Measurements from ENCODE around the gene SWAP70. TPM values are rescaled to one million over a fixed set of nuclear protein-coding genes. Genes with fewer than 3 reads are reported as not detected.

SWAP70 gene
- total RNA-seq, 1 experiment from 2014 or later, result 20.0 TPM

DNA sequence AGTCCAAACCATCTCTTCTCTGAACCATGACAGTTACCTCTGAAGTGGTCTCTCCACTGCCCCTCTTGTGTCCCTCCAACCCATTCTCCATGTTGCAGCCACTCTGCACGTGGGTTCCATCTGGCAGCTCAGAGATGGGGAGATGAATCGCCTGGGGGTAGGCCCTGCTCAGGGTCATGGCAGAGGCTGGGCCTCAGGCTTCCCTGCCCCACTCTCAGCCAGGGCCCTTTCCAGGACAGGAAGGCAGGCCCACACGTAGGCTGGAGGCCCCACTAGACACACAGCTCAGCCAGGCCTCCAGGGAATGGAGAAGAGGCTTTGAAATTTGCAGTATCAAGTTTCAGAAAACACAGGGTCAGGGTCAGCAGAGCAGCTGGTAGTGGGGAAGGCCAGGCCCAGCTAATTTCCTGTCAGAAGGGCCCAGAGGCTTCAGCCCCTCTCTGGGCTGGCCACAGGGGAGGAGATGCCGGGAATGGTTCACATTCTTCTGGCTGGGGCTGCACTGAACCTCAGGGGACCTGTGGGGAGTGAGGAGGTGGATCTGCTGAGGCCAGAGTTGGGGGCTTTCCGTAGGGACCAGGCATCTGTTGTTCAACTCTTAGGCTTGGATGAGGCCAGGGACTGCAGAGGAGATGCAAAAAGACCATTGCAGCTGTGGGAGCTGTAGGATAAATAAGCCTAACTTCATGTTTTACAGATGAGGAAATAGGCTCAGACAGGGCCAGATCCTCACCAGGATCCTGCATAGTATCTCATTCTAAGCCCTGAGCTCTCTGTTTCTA, 101.6 kb downstream of the SWAP70 start:
- Histone ChIP-seq H3K9me3 (no peaks in the 10 kb centered on the region), H3K27me3 (no peaks in the 10 kb centered on the region), H3K36me3 (peaks cover 4% of the 10 kb centered on the region), H3K4me3 (no peak overlapping the region)
- DNase-seq, result peak; percentile 68

DNA sequence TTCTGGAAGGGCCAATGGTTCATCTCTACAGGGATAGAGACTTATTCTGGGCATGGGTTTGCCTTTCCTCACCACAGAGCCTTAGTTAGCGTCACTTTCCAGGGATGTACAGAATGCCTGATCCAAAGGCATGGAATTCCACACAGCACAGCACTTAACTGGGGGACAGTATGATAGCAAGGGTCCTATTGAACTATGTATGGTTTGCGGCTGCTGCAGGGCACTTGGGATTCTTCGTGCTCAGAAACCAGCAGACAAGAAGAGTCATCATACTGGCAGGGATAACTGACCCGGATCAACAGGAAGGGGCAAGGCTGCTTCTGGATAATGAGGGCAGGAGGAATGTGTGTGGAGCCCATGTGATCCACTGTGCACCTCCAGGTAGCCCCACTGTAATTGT, 105.7 kb downstream of the SWAP70 start:
- Histone ChIP-seq H3K9me3 (no peaks in the 10 kb centered on the region), H3K4me3 (no peak overlapping the region), H3K27me3 (no peaks in the 10 kb centered on the region), H3K36me3 (peaks cover 14% of the 10 kb centered on the region)
- DNase-seq, result no peak

DNA sequence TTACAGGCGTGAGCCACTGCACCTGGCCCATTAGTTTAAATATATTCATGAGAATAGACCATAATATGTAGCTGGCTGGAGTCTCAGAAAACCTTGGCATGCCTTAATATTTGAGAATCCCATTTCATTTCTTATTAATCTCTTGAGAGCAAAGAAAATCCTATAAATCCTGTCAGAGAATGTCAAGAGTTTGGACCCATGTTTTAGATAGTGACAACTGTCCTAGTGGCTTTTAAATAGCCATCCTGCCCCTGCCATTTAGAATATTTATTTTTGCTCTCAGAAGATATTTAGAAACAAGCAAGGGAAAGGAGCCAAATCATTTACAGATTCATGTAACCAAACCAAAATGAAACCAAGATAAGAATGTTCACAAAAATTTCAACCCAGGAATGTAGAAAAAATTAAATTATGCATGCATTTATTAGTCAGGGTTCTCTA, 107.2 kb downstream of the SWAP70 start:
- Histone ChIP-seq H3K9me3 (no peaks in the 10 kb centered on the region), H3K4me3 (no peak overlapping the region), H3K36me3 (peaks cover 14% of the 10 kb centered on the region), H3K27me3 (no peaks in the 10 kb centered on the region)
- DNase-seq, result no peak

DNA sequence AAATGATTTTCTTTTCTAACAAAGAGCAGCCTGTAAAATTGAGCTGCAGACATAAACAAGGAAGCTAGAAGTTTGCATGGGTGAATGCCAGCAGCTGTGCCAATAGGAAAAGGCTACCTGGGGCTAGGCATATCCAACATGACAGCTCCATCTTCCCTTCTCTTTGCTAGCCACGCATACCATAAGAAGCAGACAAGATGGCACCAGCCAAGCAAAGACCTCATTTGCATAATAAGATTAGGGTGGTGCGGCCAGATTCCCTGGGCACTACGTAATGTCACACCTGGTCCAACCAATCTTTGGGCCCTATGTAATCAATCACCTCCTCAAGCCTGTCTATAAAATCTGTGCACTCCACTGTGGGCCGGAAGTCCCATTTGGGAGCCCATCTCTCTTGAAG, 108.3 kb downstream of the SWAP70 start:
- H3K36me3 ChIP-seq, result peaks cover 21% of the 10 kb centered on the region
- no peak for DNase-seq
- no peaks in the 10 kb centered on the region for H3K9me3 ChIP-seq
- no peaks in the 10 kb centered on the region for H3K27me3 ChIP-seq
- H3K4me3 ChIP-seq, result no peak overlapping the region

DNA sequence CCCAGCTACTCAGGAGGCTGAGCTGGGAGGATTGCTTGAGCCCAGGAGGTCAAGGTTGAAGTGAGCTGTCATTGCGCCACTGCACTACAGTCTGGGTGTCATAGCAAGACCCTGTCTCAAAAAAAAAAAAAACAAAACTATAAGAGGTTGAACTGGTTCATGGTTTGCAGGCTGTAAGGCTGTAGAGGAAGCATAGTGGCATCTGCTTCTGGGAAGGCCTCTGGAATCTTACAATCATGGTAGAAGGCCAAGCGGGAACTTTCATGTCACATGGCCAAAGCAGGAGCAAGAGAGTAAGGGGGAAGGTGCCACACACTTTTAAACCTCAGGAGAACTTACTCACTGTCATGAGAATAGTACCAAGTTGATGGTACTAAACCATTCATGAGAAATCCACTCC, 109.6 kb downstream of the SWAP70 start:
- DNase-seq, result no peak
- Histone ChIP-seq H3K36me3 (peaks cover 31% of the 10 kb centered on the region), H3K27me3 (no peaks in the 10 kb centered on the region), H3K4me3 (no peak overlapping the region), H3K9me3 (no peaks in the 10 kb centered on the region)

DNA sequence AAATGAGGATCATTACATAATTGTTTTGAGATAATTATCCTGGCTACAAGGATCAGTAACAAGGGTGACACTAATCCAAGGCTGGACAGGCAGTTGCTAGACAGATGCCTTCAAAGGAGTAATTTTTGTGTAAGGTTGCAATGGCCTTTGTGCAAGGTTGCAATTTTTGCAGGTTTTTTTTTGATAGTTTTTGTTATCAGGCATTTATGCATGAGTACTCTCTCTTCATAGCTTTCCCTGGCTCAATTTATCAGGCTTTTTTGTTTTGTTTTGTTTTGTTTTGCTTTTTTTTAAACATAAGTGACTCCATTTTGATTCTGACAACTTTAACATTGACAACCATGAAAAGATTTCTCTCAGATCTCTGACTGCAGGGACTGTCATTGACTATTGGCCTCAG, 110.2 kb downstream of the SWAP70 start:
- no peaks in the 10 kb centered on the region for H3K9me3 ChIP-seq
- DNase-seq, result no peak
- H3K4me3 ChIP-seq, result no peak overlapping the region
- H3K36me3 ChIP-seq, result peaks cover 32% of the 10 kb centered on the region
- H3K27me3 ChIP-seq, result no peaks in the 10 kb centered on the region

DNA sequence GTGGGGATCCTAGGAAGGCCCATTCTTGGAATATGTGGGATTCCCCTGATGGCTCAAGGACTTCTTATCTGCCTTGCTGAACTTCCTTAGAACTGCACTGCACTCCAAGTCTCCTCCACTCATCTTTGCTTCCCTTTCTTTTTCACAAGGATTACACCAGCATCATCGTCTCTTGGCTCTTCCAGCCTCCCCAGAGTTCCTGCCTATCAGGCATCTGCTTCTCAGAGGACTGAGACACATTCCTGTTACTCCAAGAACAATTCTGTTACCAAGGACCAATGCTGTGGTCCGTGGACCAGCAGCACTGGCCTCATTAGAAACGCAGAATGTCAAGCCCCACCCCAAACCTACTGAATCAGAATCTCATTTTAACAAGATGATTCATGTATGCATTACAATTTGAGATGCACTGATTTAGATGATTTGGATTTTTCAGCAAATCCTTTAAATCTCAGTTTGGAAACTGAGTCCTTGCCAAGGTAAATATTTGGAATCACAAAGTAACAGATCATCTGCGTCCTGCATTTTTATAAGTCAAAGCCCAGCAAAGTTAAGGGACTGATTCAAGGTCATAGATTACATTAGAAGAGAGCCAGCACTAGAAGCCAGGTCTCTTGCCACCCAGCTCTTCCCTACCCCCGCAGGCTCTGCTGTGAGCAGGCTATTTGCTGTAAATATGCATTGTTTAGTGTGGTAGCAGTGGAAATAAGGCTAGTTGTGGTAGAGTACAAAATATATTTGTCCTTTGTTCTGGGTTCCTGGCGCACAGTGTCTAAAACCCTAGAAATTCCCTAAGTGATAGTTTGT, 110.9 kb downstream of the SWAP70 start:
- Histone ChIP-seq H3K36me3 (peaks cover 37% of the 10 kb centered on the region), H3K27me3 (no peaks in the 10 kb centered on the region), H3K9me3 (no peaks in the 10 kb centered on the region), H3K4me3 (no peak overlapping the region)
- peak; percentile 85 for DNase-seq

DNA sequence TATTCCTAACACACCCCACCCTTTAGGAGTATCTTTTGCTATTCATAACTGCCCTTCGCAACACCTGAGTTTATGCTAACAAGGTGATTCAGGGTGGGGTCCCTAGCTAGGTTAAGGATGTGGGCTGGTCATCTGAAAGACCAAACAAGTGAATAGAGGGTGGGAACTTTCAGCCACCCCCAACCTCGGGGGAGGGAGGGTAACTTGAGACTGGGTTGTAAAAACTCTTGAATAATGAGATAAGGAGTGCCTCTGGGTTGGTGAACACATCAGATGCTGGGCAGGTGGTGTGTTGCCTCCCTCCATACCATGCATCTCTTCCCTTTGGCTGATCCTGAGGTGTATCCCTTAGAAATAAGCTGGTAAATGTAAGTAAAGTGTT, 111.5 kb downstream of the SWAP70 start:
- Histone ChIP-seq H3K9me3 (no peaks in the 10 kb centered on the region), H3K4me3 (no peak overlapping the region)

DNA sequence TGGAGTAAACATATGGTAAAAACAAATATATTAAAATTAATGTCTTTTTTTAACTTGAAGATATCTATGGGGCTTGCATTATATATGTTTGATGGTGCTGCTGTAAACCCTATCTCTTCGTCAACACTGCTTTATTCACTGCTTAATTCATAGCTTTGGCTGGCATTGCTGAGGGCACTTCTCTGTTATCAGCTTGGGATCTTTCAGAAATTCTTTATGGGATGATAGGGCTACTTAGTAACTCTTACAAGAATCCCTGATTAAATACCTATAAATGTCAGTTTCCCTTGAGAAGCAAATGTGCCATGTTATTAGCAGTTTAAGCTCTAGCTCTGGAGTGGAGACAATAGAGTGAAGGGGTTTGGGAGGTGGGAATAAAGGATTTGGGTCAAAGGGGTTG, 112.3 kb downstream of the SWAP70 start:
- DNase-seq, result no peak
- no peak overlapping the region for H3K4me3 ChIP-seq

More for the DNA sequence above, 111.5 kb downstream of the SWAP70 start:
- Histone ChIP-seq H3K27me3 (no peaks in the 10 kb centered on the region), H3K36me3 (peaks cover 38% of the 10 kb centered on the region)
- no peak for DNase-seq

DNA sequence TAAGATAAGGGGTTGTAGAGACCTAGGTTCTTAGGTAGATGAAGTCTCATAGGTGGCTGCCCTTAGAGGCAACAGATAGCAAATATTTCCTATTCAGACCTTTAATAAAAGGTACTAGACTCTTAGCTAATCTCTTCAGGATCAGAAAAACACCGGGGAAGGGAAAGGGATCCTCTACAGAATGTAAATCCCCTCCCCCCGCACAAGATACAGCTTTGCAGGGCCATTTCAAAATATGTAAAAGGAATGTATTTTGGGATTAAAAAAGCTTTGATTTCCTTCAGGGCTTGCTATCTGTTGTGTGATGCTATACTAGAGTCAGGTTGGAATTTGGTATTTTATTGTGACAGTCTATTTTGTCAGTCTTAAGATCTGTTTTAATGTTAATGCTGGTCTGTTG, 113.2 kb downstream of the SWAP70 start:
- Histone ChIP-seq H3K4me3 (no peak overlapping the region), H3K9me3 (no peaks in the 10 kb centered on the region), H3K36me3 (peaks cover 40% of the 10 kb centered on the region), H3K27me3 (no peaks in the 10 kb centered on the region)
- no peak for DNase-seq

More for the DNA sequence above, 112.3 kb downstream of the SWAP70 start:
- Histone ChIP-seq H3K9me3 (no peaks in the 10 kb centered on the region), H3K36me3 (peaks cover 42% of the 10 kb centered on the region), H3K27me3 (no peaks in the 10 kb centered on the region)

DNA sequence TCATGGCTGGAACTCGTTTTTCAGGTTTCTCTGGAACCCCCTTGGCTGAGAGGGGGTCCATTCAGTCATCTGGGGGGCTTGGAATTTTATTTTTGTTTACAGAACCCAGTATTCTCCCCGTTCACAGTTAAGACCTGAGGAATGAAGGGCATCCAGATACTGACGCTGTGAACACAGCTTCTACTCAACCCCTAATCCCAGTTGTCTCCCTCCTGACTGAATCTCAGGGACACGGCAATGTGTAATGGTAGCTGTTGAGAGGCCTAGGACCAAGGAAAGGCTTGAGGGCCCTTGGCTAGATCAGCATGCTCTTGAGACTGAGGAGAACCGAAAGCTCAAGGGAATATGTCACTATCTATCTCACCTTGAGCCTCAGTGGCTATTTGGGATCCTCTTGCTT, 113.6 kb downstream of the SWAP70 start:
- Histone ChIP-seq H3K9me3 (no peaks in the 10 kb centered on the region), H3K4me3 (no peak overlapping the region), H3K27me3 (no peaks in the 10 kb centered on the region), H3K36me3 (peaks cover 43% of the 10 kb centered on the region)
- no peak for DNase-seq

DNA sequence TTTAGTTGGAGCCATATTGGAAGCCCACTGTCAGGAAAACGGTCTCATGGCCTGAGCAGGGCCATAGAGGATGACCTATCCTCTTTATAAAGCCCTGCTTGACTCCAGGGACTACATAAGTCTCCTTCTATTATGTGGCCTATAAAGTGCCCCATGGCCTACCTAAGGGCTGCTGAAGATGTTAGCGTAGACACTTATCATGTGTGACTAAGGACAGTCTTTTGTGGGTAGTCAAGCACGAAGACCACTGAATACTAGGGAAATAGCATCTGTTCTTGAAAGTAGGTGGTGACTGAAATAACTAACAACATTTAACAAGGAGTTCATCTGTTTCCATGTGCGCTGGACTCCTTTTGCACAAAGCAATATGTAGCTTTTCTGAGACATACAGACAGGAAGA, 117.1 kb downstream of the SWAP70 start:
- Histone ChIP-seq H3K9me3 (no peaks in the 10 kb centered on the region), H3K4me3 (no peak overlapping the region), H3K36me3 (peaks cover 56% of the 10 kb centered on the region), H3K27me3 (no peaks in the 10 kb centered on the region)
- no peak for DNase-seq

DNA sequence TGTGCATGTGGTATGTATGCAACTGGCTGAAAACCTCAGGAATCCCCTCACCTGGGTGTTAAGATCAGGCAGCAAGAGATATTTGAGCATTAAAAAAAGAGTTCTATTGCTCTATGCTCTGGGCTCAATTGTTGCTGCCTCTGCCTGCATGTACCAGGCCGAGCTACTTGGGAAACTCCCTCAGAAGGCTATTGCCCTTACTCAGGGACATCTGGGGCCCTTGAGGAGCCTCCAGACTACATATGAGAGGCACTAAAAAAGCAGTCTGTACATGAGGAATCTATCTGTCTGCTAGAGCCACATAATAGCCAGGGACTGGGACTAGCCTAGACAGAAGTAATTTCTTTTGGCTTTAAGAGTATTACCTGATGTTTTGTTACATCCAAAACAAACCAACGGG, 120.1 kb downstream of the SWAP70 start:
- H3K36me3 ChIP-seq, result peaks cover 57% of the 10 kb centered on the region
- H3K4me3 ChIP-seq, result no peak overlapping the region
- H3K27me3 ChIP-seq, result no peaks in the 10 kb centered on the region
- H3K9me3 ChIP-seq, result no peaks in the 10 kb centered on the region
- DNase-seq, result no peak

DNA sequence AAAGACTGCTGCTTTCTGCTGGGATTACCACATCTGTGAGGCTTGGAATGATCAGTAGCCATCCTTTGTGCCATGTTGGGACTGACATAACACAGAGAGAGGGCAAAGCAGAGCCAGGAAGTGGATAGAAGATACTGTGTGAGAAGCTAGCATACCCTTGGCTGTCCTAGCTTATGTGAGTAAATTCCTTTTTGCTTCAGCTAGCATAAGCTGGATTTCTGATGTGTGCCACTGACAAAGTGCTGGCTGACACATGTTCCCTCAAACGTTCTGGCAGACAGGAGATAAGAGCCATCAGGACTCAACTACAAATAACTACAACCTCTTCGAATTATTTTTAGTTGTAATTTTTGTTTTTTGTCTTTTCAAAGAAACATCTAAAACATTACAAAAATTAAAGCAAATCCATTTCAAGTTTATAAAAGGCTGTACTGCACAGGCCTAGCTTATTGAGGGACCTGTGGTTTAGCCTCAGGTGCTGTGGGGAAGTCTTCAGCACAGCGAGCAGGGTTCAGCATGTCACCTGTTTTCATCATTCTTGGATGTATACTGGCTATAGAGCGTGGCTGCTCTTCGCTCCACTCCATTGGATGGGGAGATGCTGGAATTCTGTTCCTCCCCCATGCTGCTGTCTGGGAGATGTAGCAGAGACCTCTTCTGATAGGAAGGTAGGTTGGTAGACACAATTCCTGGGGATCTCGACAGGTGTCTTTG, 120.9 kb downstream of the SWAP70 start:
- no peaks in the 10 kb centered on the region for H3K27me3 ChIP-seq
- H3K4me3 ChIP-seq, result no peak overlapping the region
- H3K36me3 ChIP-seq, result peaks cover 61% of the 10 kb centered on the region
- DNase-seq, result no peak
- no peaks in the 10 kb centered on the region for H3K9me3 ChIP-seq

DNA sequence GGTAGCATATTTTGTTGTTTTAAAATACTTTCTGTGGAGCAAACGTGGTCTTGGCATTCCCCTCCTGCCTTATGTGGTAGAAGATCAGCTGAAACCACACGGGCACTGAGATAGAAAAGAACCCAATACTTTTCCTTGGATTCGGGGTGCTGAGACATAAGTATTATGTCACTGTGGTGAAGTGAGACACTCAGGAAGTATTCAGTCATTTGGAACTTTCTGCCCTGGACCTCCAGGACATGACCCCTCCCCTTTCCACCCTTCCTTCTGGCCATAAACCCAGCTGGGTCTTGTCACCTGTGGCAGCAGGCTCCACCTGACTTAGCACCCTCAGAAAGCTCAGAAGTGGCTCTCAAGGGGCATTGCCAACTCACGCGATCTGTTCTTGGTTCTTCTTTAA, 123.4 kb downstream of the SWAP70 start:
- Histone ChIP-seq H3K4me3 (no peak overlapping the region), H3K9me3 (no peaks in the 10 kb centered on the region), H3K36me3 (peaks cover 53% of the 10 kb centered on the region), H3K27me3 (no peaks in the 10 kb centered on the region)
- no peak for DNase-seq

DNA sequence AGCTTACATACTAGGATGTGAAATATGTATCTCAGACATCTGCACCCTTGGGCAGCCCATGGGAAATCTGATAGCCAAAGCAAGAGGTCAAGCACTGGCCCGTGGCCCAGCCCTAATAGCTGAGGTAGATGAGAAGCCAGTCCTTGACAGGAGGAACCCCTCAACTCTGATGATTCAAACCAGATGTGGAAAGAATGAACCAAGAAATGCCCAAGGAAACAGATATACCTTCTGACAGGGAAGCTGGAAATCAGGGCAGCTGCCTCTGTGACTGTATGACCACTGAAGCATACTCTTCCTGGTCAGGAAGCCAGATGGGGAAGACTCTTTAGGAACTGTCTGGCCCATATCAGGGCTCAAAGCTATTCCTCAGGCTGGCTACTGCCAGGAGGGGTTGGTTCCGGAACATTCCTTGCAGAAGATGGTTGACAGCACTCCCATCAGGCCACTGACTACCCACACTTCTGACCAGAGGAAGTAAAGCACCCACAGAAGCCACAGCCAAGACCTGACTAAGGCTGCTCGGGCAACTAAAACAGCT, 124.2 kb downstream of the SWAP70 start:
- Histone ChIP-seq H3K9me3 (no peaks in the 10 kb centered on the region), H3K4me3 (no peak overlapping the region), H3K27me3 (no peaks in the 10 kb centered on the region), H3K36me3 (peaks cover 52% of the 10 kb centered on the region)
- peak; percentile 95 for DNase-seq

DNA sequence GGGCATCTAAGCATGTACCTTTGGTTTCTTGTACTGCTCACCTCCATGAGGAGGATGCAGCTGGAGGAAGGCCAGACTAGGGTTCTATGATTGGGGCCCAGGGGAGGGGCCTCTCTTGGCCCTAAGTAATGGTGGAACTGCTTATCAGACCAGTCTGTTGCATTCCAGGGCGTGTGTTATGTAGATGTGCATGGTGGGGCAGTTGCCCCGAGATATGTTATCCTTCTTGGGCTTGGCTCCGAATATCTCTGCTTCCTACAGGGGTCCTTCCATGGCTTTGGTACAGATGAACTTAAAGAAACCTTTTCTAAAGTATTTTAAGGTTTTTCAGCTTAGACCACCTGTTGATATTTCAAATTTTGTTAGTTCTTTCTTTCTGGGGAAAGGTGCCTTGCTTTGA, 126.0 kb downstream of the SWAP70 start:
- Histone ChIP-seq H3K9me3 (no peaks in the 10 kb centered on the region), H3K36me3 (peaks cover 50% of the 10 kb centered on the region), H3K4me3 (no peak overlapping the region), H3K27me3 (no peaks in the 10 kb centered on the region)
- no peak for DNase-seq
